NOMO-1 treated with dmso at 0.1 percent for 144 hours (cell line): ENCODE results near the gene VWA5A.
A peak's percentile ranks its signal among the peaks of the same experiment; 100 is the strongest.

Experiments used
- DNase-seq: peaks from one replicate; lab custom pipeline; 2025; ENCODE audit not compliant: unreplicated experiment; lab: John Stamatoyannopoulos, UW

The VWA5A gene

GRCh38 chr11:124114942-124115781 is at the start of gene VWA5A:
TSS of gene VWA5A (plus strand) at chr11:124115450. CDS start at chr11:124117512, 2,062 bp downstream.
- peak; percentile 60 for DNase-seq

GRCh38 chr11:124068601-124069110 is 46.6 kb upstream of the VWA5A start:
- no peak for DNase-seq

GRCh38 chr11:124069429-124070401 is 45.5 kb upstream of the VWA5A start:
- peak; percentile 74 for DNase-seq

GRCh38 chr11:124070915-124071622 is 44.2 kb upstream of the VWA5A start:
- DNase-seq = peak; percentile 43

GRCh38 chr11:124071623-124071948 is 43.7 kb upstream of the VWA5A start:
- DNase-seq = no peak

GRCh38 chr11:124072147-124072546 is 43.1 kb upstream of the VWA5A start:
- DNase-seq = no peak

GRCh38 chr11:124074554-124074953 is 40.7 kb upstream of the VWA5A start:
- DNase-seq = no peak

GRCh38 chr11:124075492-124075840 is 39.8 kb upstream of the VWA5A start:
- DNase-seq = no peak

- DNase-seq = no peak
Measured at GRCh38 chr11:124075841-124076651, 39.2 kb upstream of the VWA5A start.

- DNase-seq = no peak
Measured at GRCh38 chr11:124077266-124077665, 38.0 kb upstream of the VWA5A start.

GRCh38 chr11:124078591-124078990 is 36.7 kb upstream of the VWA5A start:
- no peak for DNase-seq

GRCh38 chr11:124079631-124080326 is 35.5 kb upstream of the VWA5A start:
- DNase-seq = no peak

GRCh38 chr11:124080327-124081001 is 34.8 kb upstream of the VWA5A start:
- DNase-seq = no peak

- DNase-seq = no peak
Measured at GRCh38 chr11:124081483-124081882, 33.8 kb upstream of the VWA5A start.

- no peak for DNase-seq
Measured at GRCh38 chr11:124082371-124082770, 32.9 kb upstream of the VWA5A start.

- DNase-seq = no peak
Measured at GRCh38 chr11:124085583-124085982, 29.7 kb upstream of the VWA5A start.

GRCh38 chr11:124085997-124086846 is 29.0 kb upstream of the VWA5A start:
- no peak for DNase-seq

- DNase-seq = no peak
Measured at GRCh38 chr11:124090996-124091395, 24.3 kb upstream of the VWA5A start.
